HG03280 (cell line): ENCODE results near the gene KLHL3.

ENCODE experiments used
- ATAC-seq: cut with Tn5 transposase; IDR thresholded peaks from one replicate; pipeline ENCODE4 v1.9.1; 2021; ENCODE audit warnings: mild to moderate bottlenecking, moderate library complexity; ENCODE audit not compliant: unreplicated experiment

KLHL3 gene

DNA sequence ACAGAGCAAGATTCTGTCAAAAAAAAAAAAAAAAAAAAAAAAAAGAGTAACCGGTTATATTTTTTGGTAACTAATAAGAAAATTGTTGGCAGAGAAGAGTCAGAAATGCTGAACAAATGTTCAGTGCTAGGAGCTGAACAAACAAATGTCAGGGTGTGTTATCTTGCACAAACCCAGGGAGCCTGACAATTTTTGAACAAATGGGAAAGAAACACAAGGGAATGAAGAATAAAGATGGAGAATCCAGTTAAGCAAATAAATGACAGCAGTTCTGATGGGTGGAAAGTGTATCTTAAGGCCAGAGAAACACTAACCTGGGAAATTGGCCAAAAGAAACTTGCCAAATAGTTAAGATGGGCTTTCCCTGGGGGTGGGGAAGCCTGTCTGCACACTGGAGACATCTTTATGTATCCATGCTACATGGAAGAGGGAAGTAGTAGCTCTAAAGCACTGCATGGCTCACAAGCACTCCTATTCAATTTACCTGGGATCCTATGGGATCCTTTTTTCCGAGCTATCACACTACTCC, 23.7 kb downstream of the KLHL3 start:
- ATAC-seq: no peak

- no peak for ATAC-seq
Observed at GRCh38 chr5:137710086-137710485, 25.8 kb downstream of the KLHL3 start.

- no peak for ATAC-seq
Observed at GRCh38 chr5:137708796-137709559, 26.9 kb downstream of the KLHL3 start.

DNA sequence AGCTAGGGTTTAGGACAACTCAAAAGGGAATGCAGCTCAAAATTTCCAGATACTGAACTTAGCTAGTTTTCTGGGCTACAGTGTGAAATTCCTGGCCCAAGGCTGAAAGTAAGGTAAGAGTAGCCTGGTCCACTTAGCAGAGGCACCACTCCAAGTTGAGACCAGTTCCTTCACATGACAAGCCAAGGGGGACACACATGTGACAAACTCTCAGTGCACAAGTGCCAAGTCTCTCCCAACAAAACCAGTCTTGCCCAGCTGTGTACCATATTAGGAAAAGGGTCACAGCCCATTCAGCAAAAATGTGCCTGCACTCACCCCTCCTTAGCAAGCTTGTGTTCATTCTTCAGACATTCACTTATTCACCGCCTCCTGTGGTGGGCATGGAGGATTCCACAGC, 27.8 kb downstream of the KLHL3 start:
- no peak for ATAC-seq

DNA sequence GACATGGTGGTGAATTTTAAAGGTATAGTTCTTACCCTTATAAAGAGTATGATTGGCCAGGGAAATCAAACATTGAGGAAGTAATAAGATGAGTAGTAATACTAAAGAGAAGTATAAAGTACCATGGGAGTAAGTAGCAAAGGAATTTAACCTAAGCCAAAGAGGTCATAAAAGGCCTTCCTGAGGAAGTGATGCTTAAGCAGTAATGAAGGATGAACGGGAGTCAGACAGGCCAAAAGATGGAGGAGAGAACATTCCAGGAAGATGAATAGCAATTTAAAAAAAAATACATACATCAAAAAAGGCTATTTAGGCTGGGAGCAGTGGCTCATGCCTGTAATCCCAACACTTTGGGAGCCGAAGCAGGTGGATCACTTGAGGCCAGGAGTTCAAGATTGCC, 29.0 kb downstream of the KLHL3 start:
- no peak for ATAC-seq

DNA sequence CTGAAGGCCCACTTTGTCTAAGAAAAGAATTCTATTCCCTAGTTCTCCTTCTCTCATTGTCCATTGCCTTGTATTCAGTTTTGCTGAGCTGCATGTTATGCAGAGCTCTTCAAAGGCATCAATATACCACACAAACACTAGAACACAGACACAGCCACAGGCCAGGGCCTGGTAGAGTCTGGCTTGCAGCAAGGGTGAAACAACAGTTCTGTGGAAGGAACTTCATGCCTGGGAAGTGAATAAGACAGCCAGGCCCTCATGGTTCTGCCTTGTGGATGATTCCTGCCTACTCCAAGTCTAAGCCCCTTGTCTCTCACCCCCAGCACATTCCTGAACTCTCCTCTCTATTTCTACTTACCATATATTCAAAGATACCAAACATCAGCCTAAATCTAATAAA, 30.8 kb downstream of the KLHL3 start:
- no peak for ATAC-seq

DNA sequence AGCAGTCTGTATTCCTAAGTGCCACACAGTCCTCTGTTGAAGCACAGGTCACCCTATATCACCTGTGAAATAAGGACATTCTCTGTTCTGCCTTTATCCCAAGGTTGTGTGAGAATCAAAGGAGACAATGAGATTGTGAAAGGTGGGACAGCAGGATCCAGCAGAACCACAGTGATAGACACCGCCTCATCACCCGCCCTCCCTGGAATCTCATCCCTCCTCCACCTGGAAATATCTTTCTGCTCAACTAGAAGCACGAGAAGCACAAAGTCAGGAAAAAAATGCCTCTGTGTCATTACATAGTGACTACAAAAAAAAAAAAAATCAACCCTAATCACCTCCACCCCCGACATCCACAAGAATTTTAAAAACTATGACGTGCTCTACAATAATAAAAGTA, 32.3 kb downstream of the KLHL3 start:
- no peak for ATAC-seq

- ATAC-seq: no peak
Observed at GRCh38 chr5:137700282-137700680, 35.6 kb downstream of the KLHL3 start.

DNA sequence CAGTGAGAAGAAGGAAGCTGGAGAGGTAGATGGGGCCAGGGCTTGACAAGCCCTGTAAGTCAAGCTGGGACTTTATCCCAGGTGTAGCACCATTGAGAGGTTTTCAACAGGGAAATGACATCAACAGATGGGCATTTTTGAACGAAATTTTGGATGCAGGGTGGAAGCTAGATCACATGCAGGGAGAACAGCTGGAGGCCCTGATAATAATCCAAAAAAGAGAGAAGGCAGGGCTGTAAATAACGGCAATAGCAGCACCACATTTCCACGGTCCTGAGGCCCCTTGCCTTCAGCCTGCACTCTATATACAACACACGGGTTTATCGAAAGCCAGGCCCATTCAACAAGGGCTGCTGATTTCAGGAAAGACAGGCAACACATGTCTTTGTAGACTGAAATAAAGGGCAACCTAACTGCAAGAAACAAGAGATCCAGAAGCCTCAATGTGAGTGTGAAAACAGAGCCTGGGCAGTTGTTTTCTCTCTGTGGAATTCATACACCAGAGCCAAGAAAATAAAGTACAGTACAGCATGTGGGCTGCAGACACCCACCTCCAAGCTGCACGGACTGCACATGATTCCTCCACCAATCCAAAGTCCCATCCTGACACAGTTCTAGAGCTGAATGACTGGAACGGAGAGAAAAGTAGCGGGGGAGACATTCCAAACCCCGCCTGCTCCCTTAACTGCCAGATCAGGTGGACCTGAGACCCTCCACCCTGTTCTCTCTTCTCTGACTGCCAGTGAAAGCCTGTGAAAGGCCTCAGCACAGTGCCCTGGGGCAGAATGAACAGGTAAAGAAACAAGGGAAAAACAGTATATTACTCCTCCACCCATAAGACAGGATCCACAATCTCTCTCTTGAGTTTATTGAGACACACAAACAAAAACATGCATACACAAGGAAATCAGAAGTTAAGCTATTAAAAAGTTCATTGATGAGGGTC, 36.3 kb downstream of the KLHL3 start:
- ATAC-seq: no peak

DNA sequence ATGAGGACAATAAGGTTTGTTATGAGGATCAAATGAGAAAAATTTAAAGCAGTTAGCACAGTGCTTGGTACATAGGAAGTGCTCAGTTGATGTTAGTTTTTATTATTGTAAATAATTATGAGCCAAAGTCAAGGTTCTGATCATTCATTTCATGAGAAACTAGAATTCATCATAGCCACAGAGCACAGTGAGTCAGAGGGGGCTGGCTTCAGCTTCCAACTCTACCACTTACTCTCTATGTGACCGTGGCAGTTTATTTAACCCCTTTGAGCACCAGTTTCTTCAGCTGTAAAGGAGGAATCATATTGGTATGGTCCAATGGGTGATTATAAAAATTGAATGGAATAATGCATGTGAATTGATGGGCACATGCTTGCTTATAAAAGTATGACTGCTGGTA, 39.4 kb downstream of the KLHL3 start:
- ATAC-seq: no peak

GRCh38 chr5:137695651-137696428, 40.0 kb downstream of the KLHL3 start:
- no peak for ATAC-seq

GRCh38 chr5:137693951-137694721, 41.8 kb downstream of the KLHL3 start:
- ATAC-seq: no peak

- ATAC-seq: no peak
Observed at GRCh38 chr5:137693307-137693950, 42.5 kb downstream of the KLHL3 start.

DNA sequence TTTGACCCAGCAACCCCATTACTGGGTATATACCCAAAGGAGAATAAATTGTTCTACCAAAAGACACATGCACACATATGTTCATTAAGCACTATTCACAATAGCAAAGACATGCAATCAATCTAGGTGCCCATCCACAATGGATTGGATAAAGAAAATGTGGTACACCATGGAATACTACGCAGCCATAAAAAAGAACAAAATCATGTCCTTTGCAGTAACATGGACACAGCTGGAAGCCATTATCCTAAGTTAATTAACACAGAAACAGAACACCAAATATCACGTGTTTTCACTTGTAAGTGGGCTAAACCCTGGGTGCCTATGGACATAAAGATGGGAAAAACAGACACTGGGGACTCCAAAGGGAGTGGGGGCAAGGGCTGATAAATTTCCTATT, 46.6 kb downstream of the KLHL3 start:
- no peak for ATAC-seq

DNA sequence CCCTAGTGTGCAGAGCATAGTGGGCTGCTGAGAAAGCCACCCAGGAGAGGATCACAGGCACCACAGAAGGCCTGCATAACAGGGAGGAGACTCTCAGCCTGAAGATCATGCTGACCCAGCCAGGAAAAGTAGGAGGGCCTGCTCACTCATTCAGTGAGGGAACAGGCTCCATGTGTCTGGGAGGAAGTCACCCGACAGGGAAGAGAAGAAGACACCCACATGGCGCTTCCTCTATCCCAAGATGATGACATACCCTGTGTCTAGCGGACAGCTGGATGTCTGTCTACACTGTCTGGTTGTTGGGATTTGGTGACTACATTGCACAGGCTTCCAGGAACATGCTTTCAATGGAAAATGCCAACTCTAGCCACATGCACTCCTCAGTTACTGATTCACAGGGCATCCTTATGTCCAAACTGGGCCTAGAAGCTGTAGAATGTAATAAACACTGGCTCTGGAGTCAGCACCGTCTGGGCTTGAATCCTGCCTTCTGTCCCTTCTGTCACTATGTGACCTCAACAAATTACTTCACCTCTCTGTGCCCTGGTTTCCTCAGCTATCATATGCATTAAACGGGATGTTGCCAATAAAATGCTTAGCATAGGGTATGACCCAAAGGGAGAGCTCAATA, 47.6 kb downstream of the KLHL3 start:
- ATAC-seq: no peak

GRCh38 chr5:137684761-137685160, 51.1 kb downstream of the KLHL3 start:
- ATAC-seq: no peak

GRCh38 chr5:137681191-137681590, 54.7 kb downstream of the KLHL3 start:
- ATAC-seq: no peak

DNA sequence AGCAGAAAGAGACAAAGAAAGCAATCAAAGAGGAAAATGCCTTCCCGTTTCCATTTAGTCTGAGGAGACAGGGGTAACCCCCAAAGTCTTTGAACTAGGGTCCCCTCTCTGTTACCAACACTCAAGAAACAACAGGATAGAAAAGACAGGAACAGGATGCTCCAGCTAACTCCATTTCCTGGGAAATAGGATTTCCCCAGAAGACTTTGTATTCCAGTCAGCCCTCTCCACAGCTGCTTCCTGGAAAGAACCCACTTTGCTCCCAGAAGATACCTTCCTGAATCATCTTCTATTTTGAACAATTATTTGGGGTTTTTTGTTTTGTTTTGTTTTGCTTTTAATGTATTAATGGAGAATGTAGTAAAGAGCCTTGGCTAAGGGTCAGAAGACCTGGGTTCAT, 56.0 kb downstream of the KLHL3 start:
- ATAC-seq: no peak

DNA sequence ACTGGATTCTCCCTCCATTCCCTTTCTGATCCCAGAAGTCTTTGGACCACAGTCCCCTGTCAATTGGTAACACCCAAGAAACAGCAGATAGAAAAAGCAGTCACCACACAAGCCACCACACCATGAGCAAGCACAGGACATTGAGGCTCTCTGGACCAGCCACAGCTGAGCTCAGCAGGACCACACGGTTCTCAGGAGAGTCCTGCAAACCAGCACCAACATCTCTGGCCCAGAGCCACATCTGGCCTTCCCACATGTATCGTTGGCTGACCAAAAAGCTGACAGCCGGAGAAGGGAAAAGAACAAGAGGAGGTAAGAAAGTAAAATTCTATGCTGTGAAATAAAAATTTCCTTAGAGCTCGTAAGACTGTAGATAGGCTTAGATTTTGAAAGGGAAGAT, 56.7 kb downstream of the KLHL3 start:
- ATAC-seq: no peak
